Activated CD4-positive, alpha-beta T cell treated with anti-CD3 and anti-CD28 coated beads, Interleukin-2, amount 50 U/mL, for 24 hours (primary cell): Measurements from ENCODE around the gene MYO16.
"Not testable (repeated sequence)": the region's sequence is repeated elsewhere in the genome, so short reads cannot be mapped to it uniquely, and the experiment has no call there.

Experiments
- DNase-seq, 2 donors: peaks; one replicate each; pipeline ENCODE4 v3.0.0-alpha.2; 2020; ENCODE audit warnings: low read depth in 1 of 2, low spot score in 1 of 2

The MYO16 gene

GRCh38 chr13:108741930-108742329 is 112.5 kb downstream of the MYO16 start:
- no peak for DNase-seq

DNA sequence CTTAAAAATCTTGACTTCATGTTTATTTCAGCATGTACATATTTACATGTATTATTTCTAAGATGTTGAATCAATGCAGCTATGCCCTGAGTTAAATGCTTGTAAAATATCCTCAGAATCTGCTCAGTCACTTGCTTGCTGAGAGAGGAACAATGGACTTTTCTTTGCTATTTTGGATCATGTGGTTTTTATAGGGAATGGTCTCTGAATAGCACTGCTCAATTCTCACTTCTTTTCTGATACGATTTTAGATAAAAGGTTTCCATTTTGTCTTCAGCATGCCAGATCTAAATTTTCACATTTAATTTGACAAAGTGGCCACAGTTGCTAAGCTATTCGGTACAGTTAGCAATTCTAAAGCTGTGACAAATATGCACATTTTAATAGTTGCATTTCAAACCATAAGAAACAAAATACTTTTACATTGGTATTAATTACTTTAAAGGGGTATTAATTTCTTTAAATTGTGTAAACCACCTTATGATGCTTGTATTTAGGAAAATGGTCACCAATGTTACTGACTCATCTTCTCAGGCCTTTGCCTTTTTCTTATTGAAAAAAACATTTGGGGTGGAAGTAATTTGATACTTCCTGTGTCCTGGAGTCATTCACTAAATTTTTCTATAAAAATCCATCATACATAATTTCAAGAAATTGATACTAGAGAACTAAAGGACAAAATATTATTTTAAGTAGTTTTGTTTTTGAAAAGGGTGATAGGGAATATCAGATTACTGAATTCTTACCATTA is 113.5 kb downstream of the MYO16 start:
- DNase-seq = no peak

DNA sequence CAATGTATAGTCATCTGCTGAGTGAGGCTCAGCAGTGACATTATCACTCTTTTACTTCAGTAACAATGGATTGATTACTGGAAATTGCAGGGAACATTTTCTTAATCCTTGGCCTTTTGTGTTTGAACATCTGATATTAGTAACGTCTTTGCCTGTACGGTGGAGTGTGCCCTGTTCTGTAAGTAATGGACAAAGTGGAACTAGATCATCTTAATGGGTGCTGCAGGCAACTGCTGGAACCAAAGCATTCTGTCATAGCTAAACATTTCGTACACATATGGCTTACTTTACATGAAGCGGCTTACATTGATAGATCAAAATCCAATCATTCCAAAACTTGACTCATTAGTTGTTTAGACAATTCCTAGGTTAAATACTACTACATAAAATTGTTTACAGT is 114.1 kb downstream of the MYO16 start:
- DNase-seq = no peak

DNA sequence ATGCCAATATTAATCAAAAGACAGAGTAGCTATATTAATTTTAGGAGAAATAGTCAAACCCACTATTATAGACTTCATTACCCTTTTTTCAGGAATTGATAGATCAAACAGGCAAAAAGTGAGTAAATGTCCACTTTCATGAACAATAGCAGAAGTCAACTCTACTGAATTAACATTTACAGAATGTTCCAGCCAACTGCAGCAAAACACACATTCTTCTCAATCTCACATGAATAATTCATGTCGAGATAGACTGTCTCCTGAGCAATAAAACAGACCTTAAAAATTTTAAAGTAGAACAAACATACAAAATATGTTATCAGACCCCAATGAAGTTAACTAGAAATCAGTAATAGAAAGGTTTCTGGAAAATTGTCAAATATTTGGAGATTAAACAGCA is 118.4 kb downstream of the MYO16 start:
- DNase-seq = no peak

DNA sequence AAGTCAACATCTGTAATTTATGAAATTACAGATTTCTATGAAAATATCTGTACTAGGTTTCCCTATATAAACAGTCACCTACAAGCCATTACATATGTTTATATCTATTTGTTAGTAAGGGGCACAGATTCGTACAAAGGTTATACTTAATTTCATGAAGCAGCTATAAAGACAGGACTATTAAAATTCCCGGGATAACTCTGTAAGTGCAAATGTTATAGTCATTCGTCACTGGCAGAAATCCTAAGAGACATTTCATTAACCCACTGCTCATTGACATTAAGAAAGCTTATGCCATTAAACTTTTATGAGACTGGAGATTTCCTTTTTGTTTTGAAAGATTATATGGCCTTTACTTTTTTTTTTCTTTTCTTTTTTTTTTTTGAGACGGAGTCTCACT is 122.9 kb downstream of the MYO16 start:
- no peak for DNase-seq

DNA sequence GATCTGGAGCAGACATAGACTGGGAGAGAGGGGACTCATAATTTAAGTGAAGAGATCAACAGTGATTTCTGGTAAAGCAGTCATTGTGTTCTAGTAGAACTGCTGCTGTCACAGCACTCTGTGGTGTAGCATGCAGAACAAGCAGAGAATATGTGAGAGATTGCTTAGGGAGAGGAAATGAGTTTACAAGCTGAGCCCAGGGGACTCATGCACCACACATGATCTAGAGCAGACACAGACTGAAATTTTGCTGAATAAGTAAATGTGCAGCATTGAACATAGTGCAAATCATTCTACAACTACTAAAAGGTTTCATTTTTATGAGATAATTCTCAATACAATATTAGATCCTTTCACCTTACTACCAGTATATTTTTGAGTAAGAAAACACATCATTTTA is 125.7 kb downstream of the MYO16 start:
- no peak for DNase-seq

- no peak for DNase-seq
Measured at GRCh38 chr13:108760129-108760528, 130.7 kb downstream of the MYO16 start.

GRCh38 chr13:108760541-108760940 is 131.1 kb downstream of the MYO16 start:
- no peak for DNase-seq

DNA sequence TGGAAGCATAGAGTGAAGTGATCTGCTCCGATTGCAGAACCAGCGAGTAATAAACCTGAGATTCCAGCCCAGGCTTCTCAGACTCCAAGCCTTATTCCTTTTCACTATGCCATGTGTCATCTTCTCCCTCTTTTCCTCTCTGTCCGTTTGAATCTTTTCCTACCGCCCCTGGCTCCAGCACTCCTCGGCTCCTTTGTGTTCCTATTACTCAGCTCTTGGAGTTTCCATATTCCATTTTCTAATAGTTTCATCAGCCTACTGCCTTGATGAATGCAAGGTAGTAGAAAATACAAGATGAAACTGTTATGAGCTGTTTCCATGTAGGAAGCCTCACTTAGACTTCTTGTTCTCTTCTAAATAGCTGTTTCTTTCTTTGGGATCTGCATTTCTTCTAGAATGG is 138.6 kb downstream of the MYO16 start:
- no peak for DNase-seq

- DNase-seq = no peak
Measured at GRCh38 chr13:108769213-108770070, 140.0 kb downstream of the MYO16 start.

DNA sequence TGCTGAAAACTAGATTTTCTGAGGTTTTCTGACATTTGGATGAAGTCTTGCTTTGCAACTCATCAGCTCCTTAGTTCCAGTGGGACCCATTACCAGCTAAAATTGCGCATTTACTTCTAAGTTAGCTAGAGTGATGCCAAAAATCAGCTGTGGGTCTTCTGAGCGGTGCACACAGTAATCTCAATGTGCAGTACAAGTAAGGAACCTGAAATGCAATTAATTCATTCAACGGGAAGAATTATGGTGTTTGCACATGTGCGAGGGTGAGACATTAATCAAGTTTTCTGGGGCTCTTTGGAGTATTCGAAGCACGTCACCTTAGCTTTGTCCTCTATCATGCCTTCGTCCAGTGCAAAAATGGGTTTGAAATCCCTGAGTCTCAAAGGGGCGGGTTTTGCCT is 146.2 kb downstream of the MYO16 start:
- DNase-seq = no peak

- DNase-seq = no peak
Measured at GRCh38 chr13:108776650-108777049, 147.2 kb downstream of the MYO16 start.

DNA sequence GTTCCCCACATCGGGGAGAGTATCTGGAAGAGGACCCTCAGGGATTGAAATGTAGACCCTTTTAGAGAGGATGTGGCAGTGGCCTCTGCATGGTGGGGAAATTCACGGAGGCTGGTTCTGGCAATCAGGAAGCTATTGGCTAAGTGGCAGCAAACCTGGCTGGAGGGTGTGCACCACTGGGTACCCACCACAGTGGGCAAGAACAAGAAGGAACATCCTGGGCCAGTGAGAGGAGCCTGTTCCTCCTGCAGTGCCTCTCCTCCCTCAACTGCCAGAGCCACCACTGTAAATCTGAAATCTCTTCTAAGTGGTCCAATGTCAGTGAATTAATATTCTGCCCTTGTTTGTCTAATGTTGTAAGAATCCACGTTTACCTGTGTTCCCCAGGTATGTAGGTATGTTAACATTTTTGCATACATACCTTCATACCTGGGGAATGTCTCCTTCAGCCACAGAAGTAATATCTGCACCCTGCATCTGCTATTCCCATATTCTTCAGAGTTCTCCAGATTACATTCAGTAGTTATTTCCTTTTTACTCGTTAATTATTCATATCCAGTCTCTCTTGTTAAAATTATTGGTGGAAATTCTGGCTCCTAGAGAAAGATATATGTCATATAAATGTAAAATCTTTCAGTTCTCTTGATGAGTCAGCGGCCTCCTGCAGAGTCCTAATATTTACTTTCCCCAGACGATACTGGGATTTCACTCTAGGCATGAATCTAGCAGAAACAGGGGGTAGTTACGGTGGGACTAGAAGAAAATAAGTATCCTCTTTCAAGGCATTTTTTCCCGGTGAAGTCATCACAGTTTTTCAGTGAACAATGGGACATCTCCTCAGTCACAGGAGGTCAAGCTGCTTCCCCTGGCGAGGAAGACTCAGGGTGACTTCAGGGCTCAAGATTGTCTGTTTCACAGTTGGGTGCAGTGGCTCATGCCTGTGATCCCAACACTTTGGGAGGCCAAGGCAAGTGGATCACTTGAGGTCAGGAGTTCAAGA is 148.3 kb downstream of the MYO16 start:
- DNase-seq = no peak

- DNase-seq = no peak
Measured at GRCh38 chr13:108779308-108779707, 149.9 kb downstream of the MYO16 start.

GRCh38 chr13:108780706-108781105 is 151.3 kb downstream of the MYO16 start:
- DNase-seq = no peak

GRCh38 chr13:108781312-108781711 is 151.9 kb downstream of the MYO16 start:
- DNase-seq = no peak

DNA sequence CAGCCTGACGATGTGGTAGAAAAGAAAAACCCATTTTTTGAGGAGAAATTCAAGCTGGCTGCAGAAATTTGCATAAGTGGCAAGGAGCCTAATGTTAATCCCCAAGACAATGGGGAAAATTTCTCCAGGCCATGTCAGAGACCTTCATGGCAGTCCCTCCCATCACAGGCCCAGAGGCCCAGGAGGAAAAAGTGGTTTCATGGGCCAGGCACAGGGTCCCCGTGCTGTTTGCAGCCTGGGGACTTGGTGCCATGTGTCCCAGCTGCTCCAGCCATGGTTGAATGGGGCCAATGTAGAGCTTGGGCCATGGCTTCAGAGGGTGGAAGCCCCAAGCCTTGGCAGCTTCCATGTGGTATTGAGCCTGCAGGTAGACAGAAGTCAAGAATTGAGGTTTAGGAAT is 153.1 kb downstream of the MYO16 start:
- DNase-seq = not testable (repeated sequence)

DNA sequence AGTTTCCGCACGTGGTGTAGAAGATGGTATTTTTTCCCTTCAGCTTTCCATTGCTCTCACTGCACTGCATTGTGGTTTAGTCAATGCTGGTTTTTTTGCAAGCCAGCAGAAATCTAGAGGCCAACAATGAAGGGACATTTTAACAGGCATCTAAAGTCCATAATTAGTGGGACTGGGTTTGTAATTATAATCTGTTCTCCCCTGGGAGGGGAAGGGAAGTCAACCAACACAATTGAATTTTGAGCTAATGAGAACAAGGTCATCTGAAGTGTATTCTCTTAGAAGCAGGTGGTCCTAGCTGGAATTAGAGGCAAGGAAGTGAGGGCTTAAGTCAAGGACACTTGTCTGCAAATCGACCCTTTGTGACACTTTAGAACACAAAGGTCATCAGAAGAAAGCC is 156.4 kb downstream of the MYO16 start:
- no peak for DNase-seq

- DNase-seq = no peak
Measured at GRCh38 chr13:108786456-108787200, 157.2 kb downstream of the MYO16 start.

GRCh38 chr13:108787700-108788414 is 158.4 kb downstream of the MYO16 start:
- no peak for DNase-seq
